ENCODE results near the gene GRIK2. TPM values are rescaled to one million over a fixed set of nuclear protein-coding genes. Genes with fewer than 3 reads are reported as not detected.

Gene GRIK2
- total RNA-seq, 5 donors from 2014 or later (not counting 1 experiment from before 2014, with no cell fraction given): 0.15 to 0.19 TPM; not detected in 3

- DNase-seq (no peak), ATAC-seq (replicated peaks in 1 of 4) (no peak)
- Mint-ChIP-seq H3K4me1 (no peaks in the 10 kb centered on the region), H3K27me3 (no peaks in the 10 kb centered on the region), H3K4me3 (no peak overlapping the region), H3K9me3 (peaks cover 1 to 15% (median 3%) of the 10 kb centered on the region in 3 donors), H3K27ac (no peak overlapping the region), H3K36me3 (no peaks in the 10 kb centered on the region)
- ChIA-PET CTCF (no interaction called here), POLR2A (no interaction called here)
- no peak overlapping the region for H3K27ac ChIP-seq (ENCODE audit: low read length)
- H3K4me3 ChIP-seq (ENCODE audit: control insufficient read depth in 1 of 2, extremely low read depth in 1 of 2, low read length in 1 of 2): no peak overlapping the region
- H3K36me3 ChIP-seq (ENCODE audit: control insufficient read depth in 2 of 2, extremely low read depth in 1 of 2, insufficient read depth in 1 of 2, low read length in 1 of 2): no peaks in the 10 kb centered on the region
- H3K4me1 ChIP-seq (ENCODE audit: control insufficient read depth in 1 of 2, extremely low read depth in 1 of 2, insufficient read depth in 2 of 2, low read length in 2 of 2): no peaks in the 10 kb centered on the region
- H3K9me3 ChIP-seq: no peaks in the 10 kb centered on the region
- H3K27me3 ChIP-seq (replicated peaks in 1 of 2; ENCODE audit: control insufficient read depth in 2 of 2, extremely low read depth in 1 of 2, insufficient read depth in 2 of 2, low read length in 1 of 2): no peaks in the 10 kb centered on the region
- no CpG with 5 or more reads among the region's 1 CpG for WGBS (ENCODE audit: insufficient coverage)
These were observed 542.2 kb downstream of the GRIK2 start for GRCh38 chr6:101935732-101936131.

- no peaks in the 10 kb centered on the region for H3K36me3 ChIP-seq (ENCODE audit: control insufficient read depth in 2 of 2, extremely low read depth in 1 of 2, insufficient read depth in 1 of 2, low read length in 1 of 2)
- Mint-ChIP-seq H3K9me3 (peaks cover 0 to 14% (median 3%) of the 10 kb centered on the region in 3 donors), H3K36me3 (no peaks in the 10 kb centered on the region), H3K27me3 (no peaks in the 10 kb centered on the region), H3K4me3 (no peak overlapping the region), H3K4me1 (no peaks in the 10 kb centered on the region), H3K27ac (no peak overlapping the region)
- no peaks in the 10 kb centered on the region for H3K9me3 ChIP-seq
- CTCF ChIA-PET: no interaction called here
- DNase-seq: no peak
- H3K4me3 ChIP-seq (ENCODE audit: control insufficient read depth in 1 of 2, extremely low read depth in 1 of 2, low read length in 1 of 2): no peak overlapping the region
- ATAC-seq (replicated peaks in 1 of 4): no peak
- WGBS (ENCODE audit: insufficient coverage): no CpG with 5 or more reads among the region's 1 CpG
- H3K27me3 ChIP-seq (replicated peaks in 1 of 2; ENCODE audit: control insufficient read depth in 2 of 2, extremely low read depth in 1 of 2, insufficient read depth in 2 of 2, low read length in 1 of 2): no peaks in the 10 kb centered on the region
- H3K4me1 ChIP-seq (ENCODE audit: control insufficient read depth in 1 of 2, extremely low read depth in 1 of 2, insufficient read depth in 2 of 2, low read length in 2 of 2): no peaks in the 10 kb centered on the region
- H3K27ac ChIP-seq (ENCODE audit: low read length): no peak overlapping the region
- POLR2A ChIA-PET: no interaction called here
These were observed 543.0 kb downstream of the GRIK2 start for GRCh38 chr6:101936516-101936915.

GRCh38 chr6:101937108-101937507, 543.6 kb downstream of the GRIK2 start:
- H3K27me3 Mint-ChIP-seq: no peaks in the 10 kb centered on the region
- POLR2A ChIA-PET: no interaction called here
- peaks cover 2 to 13% (median 5%) of the 10 kb centered on the region in 3 donors for H3K9me3 Mint-ChIP-seq
- Histone ChIP-seq H3K4me3 (ENCODE audit: control insufficient read depth in 1 of 2, extremely low read depth in 1 of 2, low read length in 1 of 2) (no peak overlapping the region), H3K27ac (ENCODE audit: low read length) (no peak overlapping the region), H3K9me3 (no peaks in the 10 kb centered on the region), H3K4me1 (ENCODE audit: control insufficient read depth in 1 of 2, extremely low read depth in 1 of 2, insufficient read depth in 2 of 2, low read length in 2 of 2) (no peaks in the 10 kb centered on the region), H3K36me3 (ENCODE audit: control insufficient read depth in 2 of 2, extremely low read depth in 1 of 2, insufficient read depth in 1 of 2, low read length in 1 of 2) (no peaks in the 10 kb centered on the region), H3K27me3 (replicated peaks in 1 of 2; ENCODE audit: control insufficient read depth in 2 of 2, extremely low read depth in 1 of 2, insufficient read depth in 2 of 2, low read length in 1 of 2) (no peaks in the 10 kb centered on the region)
- no peak overlapping the region for H3K27ac Mint-ChIP-seq
- ATAC-seq (replicated peaks in 1 of 4) (no peak), DNase-seq (no peak)
- no peaks in the 10 kb centered on the region for H3K36me3 Mint-ChIP-seq
- no CpG with 5 or more reads among the region's 1 CpG for WGBS (ENCODE audit: insufficient coverage)
- H3K4me1 Mint-ChIP-seq: no peaks in the 10 kb centered on the region
- H3K4me3 Mint-ChIP-seq: no peak overlapping the region
- CTCF ChIA-PET: no interaction called here

- CTCF ChIA-PET: no interaction called here
- no peaks in the 10 kb centered on the region for H3K36me3 Mint-ChIP-seq
- Histone ChIP-seq H3K4me3 (ENCODE audit: control insufficient read depth in 1 of 2, extremely low read depth in 1 of 2, low read length in 1 of 2) (no peak overlapping the region), H3K27ac (ENCODE audit: low read length) (no peak overlapping the region), H3K9me3 (no peaks in the 10 kb centered on the region), H3K4me1 (ENCODE audit: control insufficient read depth in 1 of 2, extremely low read depth in 1 of 2, insufficient read depth in 2 of 2, low read length in 2 of 2) (no peaks in the 10 kb centered on the region), H3K36me3 (ENCODE audit: control insufficient read depth in 2 of 2, extremely low read depth in 1 of 2, insufficient read depth in 1 of 2, low read length in 1 of 2) (no peaks in the 10 kb centered on the region), H3K27me3 (replicated peaks in 1 of 2; ENCODE audit: control insufficient read depth in 2 of 2, extremely low read depth in 1 of 2, insufficient read depth in 2 of 2, low read length in 1 of 2) (no peaks in the 10 kb centered on the region)
- no peaks in the 10 kb centered on the region for H3K4me1 Mint-ChIP-seq
- WGBS (ENCODE audit: insufficient coverage): no CpG with 5 or more reads among the region's 2 CpGs
- peaks cover 2 to 15% (median 10%) of the 10 kb centered on the region in 3 donors for H3K9me3 Mint-ChIP-seq
- ATAC-seq (replicated peaks in 1 of 4): no peak
- no peak overlapping the region for H3K4me3 Mint-ChIP-seq
- DNase-seq: no peak
- POLR2A ChIA-PET: no interaction called here
- H3K27ac Mint-ChIP-seq: no peak overlapping the region
- H3K27me3 Mint-ChIP-seq: no peaks in the 10 kb centered on the region
These were observed 546.9 kb downstream of the GRIK2 start for GRCh38 chr6:101940391-101940790.

- no peaks in the 10 kb centered on the region for H3K4me1 Mint-ChIP-seq
- no peaks in the 10 kb centered on the region for H3K27me3 Mint-ChIP-seq
- H3K36me3 ChIP-seq (ENCODE audit: control insufficient read depth in 2 of 2, extremely low read depth in 1 of 2, insufficient read depth in 1 of 2, low read length in 1 of 2): no peaks in the 10 kb centered on the region
- ATAC-seq (replicated peaks in 1 of 4): no peak
- peaks cover 4 to 16% (median 7%) of the 10 kb centered on the region in 3 donors for H3K9me3 Mint-ChIP-seq
- DNase-seq: no peak
- no peak overlapping the region for H3K27ac ChIP-seq (ENCODE audit: low read length)
- no peaks in the 10 kb centered on the region for H3K9me3 ChIP-seq
- no peaks in the 10 kb centered on the region for H3K4me1 ChIP-seq (ENCODE audit: control insufficient read depth in 1 of 2, extremely low read depth in 1 of 2, insufficient read depth in 2 of 2, low read length in 2 of 2)
- CTCF ChIA-PET: no interaction called here
- POLR2A ChIA-PET: no interaction called here
- no peak overlapping the region for H3K4me3 ChIP-seq (ENCODE audit: control insufficient read depth in 1 of 2, extremely low read depth in 1 of 2, low read length in 1 of 2)
- no peaks in the 10 kb centered on the region for H3K27me3 ChIP-seq (replicated peaks in 1 of 2; ENCODE audit: control insufficient read depth in 2 of 2, extremely low read depth in 1 of 2, insufficient read depth in 2 of 2, low read length in 1 of 2)
- no peak overlapping the region for H3K27ac Mint-ChIP-seq
- no CpG with 5 or more reads among the region's 2 CpGs for WGBS (ENCODE audit: insufficient coverage)
- no peak overlapping the region for H3K4me3 Mint-ChIP-seq
- H3K36me3 Mint-ChIP-seq: no peaks in the 10 kb centered on the region
These were observed 563.5 kb downstream of the GRIK2 start for GRCh38 chr6:101956961-101957360.

GRCh38 chr6:101961357-101961756, 567.8 kb downstream of the GRIK2 start:
- DNase-seq (no peak), ATAC-seq (replicated peaks in 1 of 4) (no peak)
- no peaks in the 10 kb centered on the region for H3K36me3 Mint-ChIP-seq
- CTCF ChIA-PET: no interaction called here
- H3K9me3 ChIP-seq: no peaks in the 10 kb centered on the region
- H3K27me3 ChIP-seq (replicated peaks in 1 of 2; ENCODE audit: control insufficient read depth in 2 of 2, extremely low read depth in 1 of 2, insufficient read depth in 2 of 2, low read length in 1 of 2): no peaks in the 10 kb centered on the region
- no peak overlapping the region for H3K27ac ChIP-seq (ENCODE audit: low read length)
- no peak overlapping the region for H3K4me3 Mint-ChIP-seq
- H3K4me3 ChIP-seq (ENCODE audit: control insufficient read depth in 1 of 2, extremely low read depth in 1 of 2, low read length in 1 of 2): no peak overlapping the region
- POLR2A ChIA-PET: no interaction called here
- no peak overlapping the region for H3K27ac Mint-ChIP-seq
- WGBS (ENCODE audit: insufficient coverage): 78% methylated on average over 6 of the region's 8 CpGs
- no peaks in the 10 kb centered on the region for H3K4me1 Mint-ChIP-seq
- peaks cover 7 to 12% (median 9%) of the 10 kb centered on the region in 3 donors for H3K9me3 Mint-ChIP-seq
- no peaks in the 10 kb centered on the region for H3K4me1 ChIP-seq (ENCODE audit: control insufficient read depth in 1 of 2, extremely low read depth in 1 of 2, insufficient read depth in 2 of 2, low read length in 2 of 2)
- no peaks in the 10 kb centered on the region for H3K36me3 ChIP-seq (ENCODE audit: control insufficient read depth in 2 of 2, extremely low read depth in 1 of 2, insufficient read depth in 1 of 2, low read length in 1 of 2)
- no peaks in the 10 kb centered on the region for H3K27me3 Mint-ChIP-seq

GRCh38 chr6:101980924-101981323, 587.4 kb downstream of the GRIK2 start:
- no peaks in the 10 kb centered on the region for H3K27me3 ChIP-seq (replicated peaks in 1 of 2; ENCODE audit: control insufficient read depth in 2 of 2, extremely low read depth in 1 of 2, insufficient read depth in 2 of 2, low read length in 1 of 2)
- no peaks in the 10 kb centered on the region for H3K27me3 Mint-ChIP-seq
- ChIA-PET POLR2A (interaction anchor here in 1 of 2 donors (0.7 kb wide), 1 partner anchor 21 kb away, joined by 3 read pairs; no protein-coding TSS in a partner anchor), CTCF (interaction anchor here in 1 of 2 donors (0.7 kb wide), 1 partner anchor 222 kb away, joined by 4 read pairs; no protein-coding TSS in a partner anchor)
- no peak for ATAC-seq (replicated peaks in 1 of 4)
- no peaks in the 10 kb centered on the region for H3K36me3 ChIP-seq (ENCODE audit: control insufficient read depth in 2 of 2, extremely low read depth in 1 of 2, insufficient read depth in 1 of 2, low read length in 1 of 2)
- no peak overlapping the region for H3K4me3 Mint-ChIP-seq
- no peaks in the 10 kb centered on the region for H3K36me3 Mint-ChIP-seq
- no peaks in the 10 kb centered on the region for H3K4me1 Mint-ChIP-seq
- H3K4me1 ChIP-seq (ENCODE audit: control insufficient read depth in 1 of 2, extremely low read depth in 1 of 2, insufficient read depth in 2 of 2, low read length in 2 of 2): no peaks in the 10 kb centered on the region
- DNase-seq: no peak
- no peak overlapping the region for H3K4me3 ChIP-seq (ENCODE audit: control insufficient read depth in 1 of 2, extremely low read depth in 1 of 2, low read length in 1 of 2)
- no peak overlapping the region for H3K27ac Mint-ChIP-seq
- H3K9me3 ChIP-seq: no peaks in the 10 kb centered on the region
- H3K27ac ChIP-seq (ENCODE audit: low read length): no peak overlapping the region
- H3K9me3 Mint-ChIP-seq: peaks cover 0 to 9% (median 5%) of the 10 kb centered on the region in 3 donors
